NB4 (cell line): ENCODE measurements around the gene LDLRAD4.

Source experiments
- DNase-seq: peaks from one replicate; pipeline ENCODE4 v3.0.0; 2010; ENCODE audit warnings: low read depth
- H3K4me3 ChIP-seq: one replicate; pipeline ENCODE4 v1.5.1; 2011; ENCODE audit warnings: mild to moderate bottlenecking, low read depth, low read length, moderate library complexity
- MYC ChIP-seq: IDR thresholded peaks from 2 replicates; pipeline ENCODE4 v1.6.1; 2011; ENCODE audit warnings: low read depth, low read length
- POLR2A ChIP-seq: IDR thresholded peaks from 2 replicates; pipeline ENCODE4 v1.6.1; 2011; ENCODE audit warnings: mild to moderate bottlenecking; ENCODE audit not compliant: insufficient read length; ENCODE audit errors: extremely low read depth
- TF ChIP-seq, protein P1 (sequence below): IDR thresholded peaks from one replicate; pipeline ENCODE4 v1.5.1; 2012; ENCODE audit warnings: low read depth, low read length
- TF ChIP-seq, protein P2 (sequence below): IDR thresholded peaks from 2 replicates; pipeline ENCODE4 v1.6.1; 2011; ENCODE audit warnings: low read depth, low read length

LDLRAD4 gene

DNA sequence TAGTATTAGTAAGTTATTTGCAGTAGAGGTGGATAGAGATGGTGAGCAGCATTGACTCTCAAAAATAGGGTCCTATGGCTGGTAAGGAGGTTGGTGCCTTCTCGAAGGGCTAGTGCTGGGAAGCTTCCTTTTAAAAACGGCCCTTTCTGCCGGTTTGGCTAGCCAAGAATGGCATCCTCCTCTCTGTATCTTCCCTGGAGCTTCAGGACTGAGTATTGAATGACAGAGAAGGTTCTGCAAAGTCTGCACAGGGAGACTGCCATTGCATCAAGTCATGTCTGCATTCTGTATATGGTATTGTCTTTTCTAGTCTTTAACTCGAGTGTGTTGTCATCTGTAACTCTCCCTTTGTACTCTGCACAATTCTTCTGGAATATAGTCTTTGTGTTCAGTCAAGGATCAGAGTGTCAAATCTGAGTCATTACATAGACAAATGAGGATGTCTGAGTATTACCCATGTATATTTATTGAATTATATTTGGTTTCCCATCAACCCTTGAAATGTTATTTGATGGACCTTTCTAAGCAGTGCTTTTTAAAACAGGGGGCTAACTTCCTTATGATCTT, 1.1 kb downstream of the LDLRAD4 start:
- DNase-seq, result no peak
- no peak overlapping the region for H3K4me3 ChIP-seq
- TF ChIP-seq, protein P1, sequence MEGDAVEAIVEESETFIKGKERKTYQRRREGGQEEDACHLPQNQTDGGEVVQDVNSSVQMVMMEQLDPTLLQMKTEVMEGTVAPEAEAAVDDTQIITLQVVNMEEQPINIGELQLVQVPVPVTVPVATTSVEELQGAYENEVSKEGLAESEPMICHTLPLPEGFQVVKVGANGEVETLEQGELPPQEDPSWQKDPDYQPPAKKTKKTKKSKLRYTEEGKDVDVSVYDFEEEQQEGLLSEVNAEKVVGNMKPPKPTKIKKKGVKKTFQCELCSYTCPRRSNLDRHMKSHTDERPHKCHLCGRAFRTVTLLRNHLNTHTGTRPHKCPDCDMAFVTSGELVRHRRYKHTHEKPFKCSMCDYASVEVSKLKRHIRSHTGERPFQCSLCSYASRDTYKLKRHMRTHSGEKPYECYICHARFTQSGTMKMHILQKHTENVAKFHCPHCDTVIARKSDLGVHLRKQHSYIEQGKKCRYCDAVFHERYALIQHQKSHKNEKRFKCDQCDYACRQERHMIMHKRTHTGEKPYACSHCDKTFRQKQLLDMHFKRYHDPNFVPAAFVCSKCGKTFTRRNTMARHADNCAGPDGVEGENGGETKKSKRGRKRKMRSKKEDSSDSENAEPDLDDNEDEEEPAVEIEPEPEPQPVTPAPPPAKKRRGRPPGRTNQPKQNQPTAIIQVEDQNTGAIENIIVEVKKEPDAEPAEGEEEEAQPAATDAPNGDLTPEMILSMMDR, result no peak
- TF ChIP-seq MYC (no peak), POLR2A (no peak)
- TF ChIP-seq, protein P2, sequence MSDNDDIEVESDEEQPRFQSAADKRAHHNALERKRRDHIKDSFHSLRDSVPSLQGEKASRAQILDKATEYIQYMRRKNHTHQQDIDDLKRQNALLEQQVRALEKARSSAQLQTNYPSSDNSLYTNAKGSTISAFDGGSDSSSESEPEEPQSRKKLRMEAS, result no peak

DNA sequence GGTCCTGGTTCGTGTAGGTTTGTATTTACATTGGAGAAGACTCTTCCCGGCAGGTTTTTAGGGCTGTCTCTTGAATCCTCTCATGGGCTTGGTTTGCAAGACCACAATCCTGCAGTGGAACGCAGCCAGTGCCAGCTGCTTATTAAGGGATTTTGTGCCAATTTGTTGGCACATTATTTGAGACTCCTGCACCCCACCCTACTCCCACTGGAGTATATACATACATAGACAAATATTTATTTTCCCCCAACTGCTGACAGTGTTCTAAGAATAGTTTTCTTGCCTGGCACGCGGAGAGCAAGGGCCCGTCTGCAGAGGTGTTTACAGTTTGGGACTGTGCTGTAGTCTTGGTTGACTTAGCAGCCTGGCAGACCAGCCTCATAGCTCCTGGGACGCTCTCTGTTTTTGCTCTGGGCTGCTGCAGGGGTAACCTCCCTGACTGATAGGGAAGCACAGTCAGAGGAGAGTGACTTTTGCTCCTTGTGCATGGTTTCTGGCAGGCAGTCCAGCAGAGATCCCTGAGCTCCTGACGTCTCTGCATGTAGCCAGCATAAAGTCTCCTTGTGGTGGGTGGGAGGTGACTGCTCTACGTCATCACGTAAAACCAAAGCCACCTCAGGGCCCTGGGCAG, 1.9 kb downstream of the LDLRAD4 start:
- no peak for DNase-seq
- H3K4me3 ChIP-seq, result no peak overlapping the region
- TF ChIP-seq MYC (no peak), POLR2A (no peak)
- TF ChIP-seq, protein P2, result no peak
- TF ChIP-seq, protein P1, result no peak

DNA sequence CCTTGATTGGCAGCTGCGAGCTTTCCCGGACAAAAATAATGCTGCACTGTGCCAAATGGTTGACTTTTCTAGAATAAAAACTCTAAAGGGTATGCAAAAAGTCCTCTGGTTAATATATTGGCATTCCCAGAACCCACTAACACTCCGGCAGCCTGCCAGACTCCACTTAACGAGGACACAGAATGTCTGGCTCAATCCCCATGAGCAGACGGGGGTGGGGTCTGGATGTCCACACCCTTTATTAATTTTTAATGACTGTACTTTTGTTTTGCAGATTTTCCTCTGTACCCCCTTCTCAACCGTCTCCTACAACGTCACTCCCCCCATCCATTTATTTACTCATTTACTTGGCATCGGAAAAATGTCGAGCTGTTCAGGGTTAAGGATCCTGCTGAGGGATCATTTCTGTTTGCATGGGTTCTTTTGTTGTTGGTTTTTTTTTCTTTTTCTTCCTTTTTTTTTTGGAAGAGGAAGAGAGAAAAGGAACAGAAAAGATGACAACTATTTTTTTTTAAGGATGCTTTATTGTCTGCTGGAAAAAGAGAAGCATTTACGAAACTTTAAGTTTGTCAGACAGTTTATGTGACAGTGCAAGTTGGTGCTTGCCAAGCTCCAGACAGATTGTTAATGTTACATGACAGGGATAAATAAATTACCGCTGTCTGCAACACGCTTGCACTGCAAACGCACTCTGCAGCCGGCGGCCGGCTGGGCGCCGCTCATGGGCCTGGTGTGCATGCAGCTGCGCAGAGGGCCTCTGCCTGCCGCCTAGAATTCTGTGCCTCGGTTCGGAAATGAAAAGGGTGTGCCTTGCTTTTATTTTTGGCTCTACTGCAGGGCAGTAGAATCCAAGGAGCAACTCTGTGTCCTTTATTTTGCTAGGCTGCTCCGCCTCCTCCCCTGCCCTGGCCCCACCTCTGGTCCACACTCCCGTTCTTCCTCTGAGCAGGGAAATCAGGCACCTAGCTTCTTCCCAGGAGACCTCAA, 3.6 kb downstream of the LDLRAD4 start:
- no peak for DNase-seq
- no peak for TF ChIP-seq MYC
- TF ChIP-seq, protein P1, result no peak
- TF ChIP-seq, protein P2, result no peak
- no peak for TF ChIP-seq POLR2A
- no peak overlapping the region for H3K4me3 ChIP-seq

DNA sequence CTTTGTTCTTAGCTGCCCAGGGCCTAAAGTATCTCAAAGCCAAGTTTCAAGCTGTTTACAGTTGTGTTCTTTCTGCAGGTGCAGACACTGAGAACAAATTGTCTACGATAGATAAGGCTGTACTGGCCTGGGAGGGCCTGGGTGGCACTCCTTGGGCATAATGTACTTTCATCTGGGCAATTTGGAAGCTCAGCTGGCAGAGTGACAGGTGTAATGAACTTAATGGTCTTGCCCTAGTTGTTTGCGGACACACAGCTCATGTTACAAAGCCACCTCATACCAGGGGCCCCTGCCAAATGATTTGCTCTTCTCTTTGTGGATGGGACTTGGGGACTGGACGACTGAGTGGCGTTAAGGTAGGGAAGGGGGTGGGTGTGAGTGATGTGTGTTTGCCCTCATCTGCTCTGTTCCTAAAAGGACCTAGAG, 4.3 kb downstream of the LDLRAD4 start:
- H3K4me3 ChIP-seq, result no peak overlapping the region
- TF ChIP-seq, protein P2, result no peak
- TF ChIP-seq MYC (no peak), POLR2A (no peak)
- TF ChIP-seq, protein P1, result no peak
- DNase-seq, result no peak

DNA sequence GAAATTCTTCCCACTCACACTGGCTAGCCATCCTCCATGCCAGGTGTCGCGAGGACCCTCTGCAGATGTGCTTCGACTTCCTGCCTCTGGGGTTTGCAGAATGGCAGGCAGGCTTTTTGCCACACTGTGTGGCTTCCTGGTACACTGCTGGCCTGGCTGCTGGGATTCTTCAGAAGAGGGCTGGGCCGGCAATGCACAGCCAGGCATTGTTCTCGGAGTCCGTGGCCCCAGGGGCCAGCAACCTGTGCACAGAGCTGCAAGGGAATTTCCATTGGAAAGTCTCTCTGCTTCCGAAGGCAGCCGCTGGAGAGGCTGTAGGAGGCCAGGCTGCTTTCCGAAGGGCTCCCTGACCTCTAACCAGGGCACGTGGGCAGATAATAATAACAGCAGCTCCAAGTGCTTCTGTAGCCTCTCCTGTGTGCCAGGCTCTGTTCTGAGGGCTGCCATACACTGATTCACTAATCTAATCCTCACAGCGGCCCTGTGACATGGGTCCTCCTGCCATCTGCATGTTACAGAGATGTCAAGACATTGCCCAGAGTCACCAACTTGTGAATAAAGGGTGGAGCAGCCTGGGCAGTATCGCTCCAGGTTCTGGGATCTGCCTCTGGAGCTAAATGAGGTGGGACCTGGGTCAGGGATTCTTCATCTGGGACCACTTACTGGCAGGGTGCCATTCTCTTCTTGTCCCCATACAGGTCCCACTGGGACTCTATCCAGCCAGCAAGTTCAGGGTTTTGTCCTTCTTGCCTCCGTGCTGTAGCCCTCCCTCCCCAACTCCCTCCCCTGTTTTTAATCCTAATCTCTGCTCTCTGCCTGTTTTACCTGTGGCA, 5.0 kb downstream of the LDLRAD4 start:
- TF ChIP-seq, protein P1, result no peak
- TF ChIP-seq, protein P2, result no peak
- TF ChIP-seq POLR2A (no peak), MYC (no peak)
- no peak for DNase-seq
- H3K4me3 ChIP-seq, result no peak overlapping the region
